Measurements from ENCODE around the gene LNX2.

LNX2 gene

DNA sequence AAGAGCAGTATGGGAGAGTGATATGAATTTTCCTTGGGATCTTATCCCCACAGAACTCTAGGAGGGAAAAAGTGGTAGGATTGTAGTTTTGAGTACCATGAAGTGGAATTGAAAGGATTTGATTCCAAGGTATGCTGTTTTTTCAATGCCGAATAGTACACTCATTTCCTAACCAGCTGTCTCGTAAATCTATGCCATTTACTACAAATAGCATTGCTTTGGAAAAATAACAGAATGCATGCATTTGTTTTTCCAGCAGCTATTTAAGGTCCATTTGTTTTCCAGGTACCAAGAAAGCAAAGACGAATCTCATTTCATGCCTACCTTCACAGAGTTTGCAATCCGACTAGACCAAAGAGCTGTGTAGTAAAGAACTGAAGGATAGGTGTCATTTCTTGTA is 11.9 kb upstream of the LNX2 start:
- H3K4me1 ChIP-seq (ENCODE audit: control insufficient read depth, insufficient read depth, low read length): 0 out of 2 replicates have a peak, but pooled peaks cover 5% of the 10 kb centered on the region
- CTCF ChIA-PET: no interaction called here
- H3K27ac ChIP-seq (ENCODE audit: extremely low read depth, low read depth, low read length): no peak overlapping the region
- no peaks in the 10 kb centered on the region for H3K9me3 ChIP-seq (ENCODE audit: control insufficient read depth, insufficient read depth, low read depth, low read length)
- no peak overlapping the region for H3K4me3 ChIP-seq (ENCODE audit: low read depth, low read length)
- POLR2A ChIA-PET: no interaction called here
- H3K36me3 ChIP-seq (ENCODE audit: control insufficient read depth in 2 of 2, insufficient read depth in 1 of 2, low read length in 2 of 2): peaks cover 0 to 24% of the 10 kb centered on the region in 2 experiments; a peak in 1 of 3 replicates
- no peak for TF ChIP-seq GLI2 (tag by site-specific recombination; IDR thresholded peaks at IDR 0.05; ENCODE audit: borderline replicate concordance, low read depth)
- TF ChIP-seq ZNF561 (tag by site-specific recombination; IDR thresholded peaks at IDR 0.05; ENCODE audit: borderline replicate concordance): no peak
- no peak for TF ChIP-seq ZNF280D (tag by site-specific recombination; IDR thresholded peaks at IDR 0.05)
- TF ChIP-seq MZF1 (tag by site-specific recombination; IDR thresholded peaks at IDR 0.05; ENCODE audit: borderline replicate concordance): no peak
- no peak for TF ChIP-seq ZNF112 (tag by site-specific recombination; IDR thresholded peaks at IDR 0.05)
- no peak for TF ChIP-seq ZNF514 (tag by site-specific recombination; IDR thresholded peaks at IDR 0.05)
- TF ChIP-seq, protein P1, sequence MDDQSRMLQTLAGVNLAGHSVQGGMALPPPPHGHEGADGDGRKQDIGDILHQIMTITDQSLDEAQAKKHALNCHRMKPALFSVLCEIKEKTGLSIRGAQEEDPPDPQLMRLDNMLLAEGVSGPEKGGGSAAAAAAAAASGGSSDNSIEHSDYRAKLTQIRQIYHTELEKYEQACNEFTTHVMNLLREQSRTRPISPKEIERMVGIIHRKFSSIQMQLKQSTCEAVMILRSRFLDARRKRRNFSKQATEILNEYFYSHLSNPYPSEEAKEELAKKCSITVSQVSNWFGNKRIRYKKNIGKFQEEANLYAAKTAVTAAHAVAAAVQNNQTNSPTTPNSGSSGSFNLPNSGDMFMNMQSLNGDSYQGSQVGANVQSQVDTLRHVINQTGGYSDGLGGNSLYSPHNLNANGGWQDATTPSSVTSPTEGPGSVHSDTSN (CRISPR knock-in tag; IDR thresholded peaks at IDR 0.05): no peak
- TF ChIP-seq ZNF16 (tag by site-specific recombination; IDR thresholded peaks at IDR 0.05; ENCODE audit: low read depth): no peak
- no peak for TF ChIP-seq ZSCAN30 (tag by site-specific recombination; IDR thresholded peaks at IDR 0.05)
- TF ChIP-seq ZNF658 (tag by site-specific recombination; IDR thresholded peaks at IDR 0.05): no peak
- TF ChIP-seq ZNF785 (tag by site-specific recombination; IDR thresholded peaks at IDR 0.05): no peak
- no peak for TF ChIP-seq ZNF555 (tag by site-specific recombination; conservative IDR thresholded peaks at IDR 0.05)

- Histone ChIP-seq H3K4me3 (ENCODE audit: low read depth, low read length) (no peak overlapping the region), H3K27ac (ENCODE audit: extremely low read depth, low read depth, low read length) (no peak overlapping the region), H3K36me3 (ENCODE audit: control insufficient read depth in 2 of 2, insufficient read depth in 1 of 2, low read length in 2 of 2) (peaks cover 0 to 24% of the 10 kb centered on the region in 2 experiments; a peak in 1 of 3 replicates), H3K9me3 (ENCODE audit: control insufficient read depth, insufficient read depth, low read depth, low read length) (no peaks in the 10 kb centered on the region), H3K4me1 (ENCODE audit: control insufficient read depth, insufficient read depth, low read length) (0 out of 2 replicates have a peak, but pooled peaks cover 3% of the 10 kb centered on the region)
- ChIA-PET CTCF (no interaction called here), POLR2A (no interaction called here)
- TF ChIP-seq ZNF660 (tag by site-specific recombination; IDR thresholded peaks at IDR 0.05) (no peak), ZNF274 (IDR thresholded peaks at IDR 0.05; ENCODE audit: low read length) (no peak), ZNF274 (tag by site-specific recombination; IDR thresholded peaks at IDR 0.05; ENCODE audit: borderline replicate concordance) (no peak), ZNF560 (tag by site-specific recombination; IDR thresholded peaks at IDR 0.05; ENCODE audit: borderline replicate concordance) (no peak), ZBTB48 (tag by site-specific recombination; IDR thresholded peaks at IDR 0.05) (no peak), ZNF37A (tag by site-specific recombination; IDR thresholded peaks at IDR 0.05) (no peak), ZBTB11 (tag by site-specific recombination; conservative IDR thresholded peaks at IDR 0.05; ENCODE audit: low read depth) (no peak), ZFP41 (tag by site-specific recombination; IDR thresholded peaks at IDR 0.05; ENCODE audit: borderline replicate concordance) (no peak), ZNF132 (tag by site-specific recombination; IDR thresholded peaks at IDR 0.05; ENCODE audit: borderline replicate concordance) (no peak), ZNF529 (tag by site-specific recombination; IDR thresholded peaks at IDR 0.05; ENCODE audit: insufficient replicate concordance) (no peak), ZNF266 (tag by site-specific recombination; IDR thresholded peaks at IDR 0.05; ENCODE audit: low read depth) (no peak), ZNF692 (tag by site-specific recombination; IDR thresholded peaks at IDR 0.05) (no peak), ZNF335 (tag by site-specific recombination; conservative IDR thresholded peaks at IDR 0.05) (no peak), SETDB1 (IDR thresholded peaks at IDR 0.05; ENCODE audit: insufficient read length, low read length) (no peak)
- TF ChIP-seq, protein P1 (CRISPR knock-in tag; IDR thresholded peaks at IDR 0.05): no peak
Measured at GRCh38 chr13:27631665-27632064, 11.3 kb upstream of the LNX2 start.

Measured in HEK293 (cell line).